Retina (tissue), 1 donor: ENCODE measurements around the gene CCL15.

Source experiments
- DNase-seq: peaks from one replicate; pipeline ENCODE4 v3.0.0-alpha.2; 2016

The CCL15 gene

GRCh38 chr17:35991075-35991474, 10.3 kb downstream of the CCL15 start:
- DNase-seq: no peak

GRCh38 chr17:35988164-35988563, 13.2 kb downstream of the CCL15 start:
- DNase-seq: no peak

GRCh38 chr17:35986643-35987042, 14.7 kb downstream of the CCL15 start, which contains the start of gene CCL14:
Gene CCL14, minus strand, starts transcription at chr17:35986729. Its CDS starts 80 bp downstream, at chr17:35986649.
- DNase-seq: no peak

- no peak for DNase-seq
Observed at GRCh38 chr17:35984140-35984539, 17.2 kb downstream of the CCL15 start.

- DNase-seq: no peak
Observed at GRCh38 chr17:35982409-35983191, 18.8 kb downstream of the CCL15 start.

- no peak for DNase-seq
Observed at GRCh38 chr17:35981908-35982330, 19.4 kb downstream of the CCL15 start.

- DNase-seq: no peak
Observed at GRCh38 chr17:35981246-35981645, 20.1 kb downstream of the CCL15 start, which contains the start of gene CCL16. Gene CCL16, minus strand, starts transcription at chr17:35981497. Its CDS starts 77 bp downstream, at chr17:35981420.

GRCh38 chr17:35978346-35978745, 23.0 kb downstream of the CCL15 start:
- DNase-seq: no peak

GRCh38 chr17:35977509-35977908, 23.8 kb downstream of the CCL15 start:
- no peak for DNase-seq

- DNase-seq: no peak
Observed at GRCh38 chr17:35973333-35974260, 27.8 kb downstream of the CCL15 start.

GRCh38 chr17:35972945-35973332, 28.4 kb downstream of the CCL15 start:
- no peak for DNase-seq

GRCh38 chr17:35972535-35972934, 28.8 kb downstream of the CCL15 start:
- DNase-seq: no peak

- DNase-seq: no peak
Observed at GRCh38 chr17:35972066-35972465, 29.3 kb downstream of the CCL15 start.

- DNase-seq: peak; percentile 71
Observed at GRCh38 chr17:35969558-35970380, 31.6 kb downstream of the CCL15 start.

- DNase-seq: no peak
Observed at GRCh38 chr17:35968520-35969054, 32.8 kb downstream of the CCL15 start.

GRCh38 chr17:35965272-35965671, 36.1 kb downstream of the CCL15 start:
- no peak for DNase-seq

GRCh38 chr17:35963663-35964062, 37.7 kb downstream of the CCL15 start:
- no peak for DNase-seq

- DNase-seq: no peak
Observed at GRCh38 chr17:35953720-35954119, 47.6 kb downstream of the CCL15 start.

- DNase-seq: no peak
Observed at GRCh38 chr17:35949401-35949800, 52.0 kb downstream of the CCL15 start.

- no peak for DNase-seq
Observed at GRCh38 chr17:35948092-35948491, 53.3 kb downstream of the CCL15 start.
